ENCODE measurements around the gene AQP5.
A peak's percentile ranks its signal among the peaks of the same experiment; 100 is the strongest.

AQP5 gene

DNA sequence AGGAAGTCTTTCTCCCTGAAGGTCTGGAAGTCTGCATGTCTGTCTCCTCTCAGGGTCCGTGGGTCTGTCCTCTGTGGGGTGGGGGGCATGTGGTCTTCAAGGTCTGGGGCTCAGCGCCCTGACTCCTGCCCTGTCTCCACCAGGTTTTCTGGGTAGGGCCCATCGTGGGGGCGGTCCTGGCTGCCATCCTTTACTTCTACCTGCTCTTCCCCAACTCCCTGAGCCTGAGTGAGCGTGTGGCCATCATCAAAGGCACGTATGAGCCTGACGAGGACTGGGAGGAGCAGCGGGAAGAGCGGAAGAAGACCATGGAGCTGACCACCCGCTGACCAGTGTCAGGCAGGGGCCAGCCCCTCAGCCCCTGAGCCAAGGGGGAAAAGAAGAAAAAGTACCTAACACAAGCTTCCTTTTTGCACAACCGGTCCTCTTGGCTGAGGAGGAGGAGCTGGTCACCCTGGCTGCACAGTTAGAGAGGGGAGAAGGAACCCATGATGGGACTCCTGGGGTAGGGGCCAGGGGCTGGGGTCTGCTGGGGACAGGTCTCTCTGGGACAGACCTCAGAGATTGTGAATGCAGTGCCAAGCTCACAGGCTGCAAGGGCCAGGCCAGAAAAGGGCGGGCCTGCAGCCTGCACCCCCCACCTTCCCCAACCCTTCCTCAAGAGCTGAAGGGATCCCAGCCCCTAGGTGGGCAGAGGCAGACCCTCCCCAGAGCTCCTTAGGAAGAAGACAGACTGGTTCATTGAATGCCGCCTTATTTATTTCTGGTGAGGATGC is 3.4 kb downstream of the AQP5 start:
- DNase-seq (ENCODE audit: low spot score): no peak

DNA sequence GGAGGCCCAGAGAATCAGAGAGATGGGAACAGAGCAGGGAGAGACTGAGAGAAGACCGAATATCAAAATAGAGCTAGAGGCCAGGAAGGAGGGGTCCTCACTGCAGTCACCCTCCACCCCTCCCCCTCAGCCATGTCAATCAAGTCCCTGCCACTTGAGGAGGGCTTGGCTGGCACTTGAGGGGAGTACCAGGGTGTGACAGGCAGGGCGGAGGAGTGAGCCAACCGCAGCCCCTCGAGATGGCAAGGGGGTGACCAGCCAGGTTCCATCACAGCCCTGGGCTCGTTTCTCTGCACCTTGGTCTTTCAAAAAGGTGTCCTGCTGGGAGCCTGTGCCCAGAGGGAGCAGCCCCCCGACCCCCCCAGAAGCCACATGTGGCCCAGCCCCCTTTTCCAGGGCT is 4.2 kb downstream of the AQP5 start:
- no peak for DNase-seq (ENCODE audit: low spot score)

DNA sequence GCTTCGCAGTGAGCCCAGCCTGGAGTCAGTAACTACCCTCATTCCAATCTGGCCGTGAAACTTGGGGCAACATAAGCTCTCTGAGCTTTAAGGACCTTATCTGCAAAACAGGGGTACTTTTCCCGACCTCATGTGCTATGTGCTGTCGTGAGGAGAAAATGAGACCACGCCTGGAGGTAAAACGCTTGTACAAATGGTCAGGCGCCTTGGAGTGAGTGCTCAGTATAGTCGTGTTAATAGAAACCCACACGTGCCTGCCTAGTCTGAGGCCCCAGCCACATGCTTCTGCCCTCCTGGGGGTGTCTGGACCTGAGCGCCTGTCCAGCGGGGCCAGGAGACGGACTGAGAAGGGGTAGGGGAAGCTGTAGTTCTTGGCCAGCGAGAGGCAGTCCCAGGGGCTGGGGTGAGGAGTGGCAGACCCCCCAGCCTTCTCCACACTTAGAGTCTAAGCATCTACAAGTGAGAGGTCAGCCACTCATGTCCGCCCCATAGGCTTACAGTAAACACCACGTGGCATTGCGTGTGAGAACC is 4.9 kb downstream of the AQP5 start:
- no peak for DNase-seq (ENCODE audit: low spot score)

DNA sequence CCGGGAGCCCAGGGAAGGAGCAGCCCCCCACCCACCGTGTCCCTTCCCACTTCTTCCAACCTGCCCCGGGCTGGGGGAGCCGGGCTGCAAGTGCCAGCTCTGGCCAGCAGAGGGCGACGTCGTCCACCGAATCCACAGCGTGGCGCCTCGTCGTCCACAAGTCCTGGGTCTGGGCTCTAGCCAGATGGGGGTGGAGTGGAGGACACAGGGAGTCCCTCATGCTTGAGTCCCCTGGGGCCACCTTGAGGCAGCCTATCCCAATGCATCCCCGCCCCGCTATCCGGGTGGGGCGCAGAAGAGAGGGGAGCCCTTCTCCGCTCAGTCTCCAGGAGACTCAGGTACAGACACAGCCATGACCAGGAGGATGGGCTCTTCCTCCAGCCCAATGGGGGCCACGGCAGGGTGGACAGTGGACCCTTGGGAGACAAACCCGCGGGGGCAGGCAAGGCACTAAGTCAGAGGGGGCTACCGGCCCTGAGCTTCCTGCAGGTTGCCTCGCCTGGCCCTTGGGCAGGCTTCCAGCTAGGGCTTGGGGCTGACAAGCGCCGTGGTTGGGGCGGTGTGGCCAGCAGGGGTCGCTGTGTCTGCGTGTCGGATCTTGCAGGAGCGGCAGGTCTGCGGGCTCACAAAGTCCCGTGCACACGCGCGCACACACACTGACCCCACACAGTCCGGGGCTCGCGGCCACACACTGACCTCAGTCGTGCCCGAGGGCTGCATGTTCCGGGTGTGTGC is 5.5 kb downstream of the AQP5 start:
- DNase-seq (ENCODE audit: low spot score): peak; percentile 92

DNA sequence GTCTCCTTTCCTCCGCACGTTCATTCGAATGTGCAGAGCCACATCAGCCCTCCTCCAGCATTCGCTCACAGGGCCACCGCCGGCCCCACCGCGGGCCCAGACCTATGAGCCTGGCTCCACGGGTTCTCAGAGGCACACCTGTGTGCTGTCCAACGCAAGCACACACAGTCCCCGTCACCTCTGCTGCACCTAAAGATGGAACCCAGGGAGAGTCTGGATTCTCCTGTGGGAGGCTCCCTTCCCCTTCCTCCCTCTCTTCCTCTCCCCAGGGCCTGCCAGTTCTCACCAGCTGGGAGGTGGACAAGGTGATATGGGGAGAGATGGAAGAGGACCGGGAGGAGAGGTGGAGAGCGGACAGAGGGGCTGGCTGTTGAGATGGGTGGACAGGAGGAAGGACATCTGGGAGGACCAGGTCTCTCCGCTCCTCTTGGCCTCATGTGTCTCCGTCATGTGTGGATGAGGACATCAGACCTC is 6.1 kb downstream of the AQP5 start:
- peak; percentile 25 for DNase-seq (ENCODE audit: low spot score)

DNA sequence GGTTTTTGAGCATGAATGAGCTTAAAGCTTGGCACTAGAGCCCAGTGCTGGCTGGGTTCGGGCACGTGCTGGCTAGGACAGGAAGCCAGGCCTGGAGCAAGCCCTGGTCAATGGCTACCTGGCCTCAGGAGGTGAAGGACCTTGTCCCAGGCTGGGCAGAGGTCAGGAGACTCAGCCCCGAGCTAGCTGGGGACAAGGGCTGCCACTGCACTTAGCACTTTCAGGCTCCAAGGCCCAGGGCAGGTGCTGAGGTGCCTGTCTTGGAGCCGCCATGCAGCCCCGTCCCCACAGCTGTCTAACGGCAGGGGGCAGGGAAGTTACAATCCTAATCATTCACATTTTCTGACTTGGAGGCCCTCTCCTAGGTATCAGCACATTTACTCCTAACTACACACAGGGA is 6.8 kb downstream of the AQP5 start:
- no peak for DNase-seq (ENCODE audit: low spot score)

DNA sequence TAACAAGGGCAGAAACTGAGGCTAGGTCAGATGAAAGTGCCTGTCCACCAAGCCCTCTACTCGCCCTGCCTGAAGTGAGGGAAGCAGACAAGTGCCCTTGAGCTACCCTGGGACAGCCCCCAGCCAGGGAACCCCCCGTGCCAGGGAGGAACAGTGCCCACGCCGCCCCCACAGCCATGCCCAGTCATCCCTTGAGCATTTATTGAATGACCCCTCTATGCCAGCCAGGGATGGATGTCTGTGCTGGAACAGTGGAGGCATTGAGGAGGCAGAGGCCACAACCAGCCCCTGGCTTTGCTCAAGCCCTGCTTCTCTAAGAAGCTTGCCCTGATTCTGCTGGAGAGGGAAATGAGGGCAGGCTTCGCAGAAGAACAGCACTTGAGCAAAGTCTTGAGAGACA is 7.4 kb downstream of the AQP5 start:
- DNase-seq (ENCODE audit: low spot score): peak; percentile 93

DNA sequence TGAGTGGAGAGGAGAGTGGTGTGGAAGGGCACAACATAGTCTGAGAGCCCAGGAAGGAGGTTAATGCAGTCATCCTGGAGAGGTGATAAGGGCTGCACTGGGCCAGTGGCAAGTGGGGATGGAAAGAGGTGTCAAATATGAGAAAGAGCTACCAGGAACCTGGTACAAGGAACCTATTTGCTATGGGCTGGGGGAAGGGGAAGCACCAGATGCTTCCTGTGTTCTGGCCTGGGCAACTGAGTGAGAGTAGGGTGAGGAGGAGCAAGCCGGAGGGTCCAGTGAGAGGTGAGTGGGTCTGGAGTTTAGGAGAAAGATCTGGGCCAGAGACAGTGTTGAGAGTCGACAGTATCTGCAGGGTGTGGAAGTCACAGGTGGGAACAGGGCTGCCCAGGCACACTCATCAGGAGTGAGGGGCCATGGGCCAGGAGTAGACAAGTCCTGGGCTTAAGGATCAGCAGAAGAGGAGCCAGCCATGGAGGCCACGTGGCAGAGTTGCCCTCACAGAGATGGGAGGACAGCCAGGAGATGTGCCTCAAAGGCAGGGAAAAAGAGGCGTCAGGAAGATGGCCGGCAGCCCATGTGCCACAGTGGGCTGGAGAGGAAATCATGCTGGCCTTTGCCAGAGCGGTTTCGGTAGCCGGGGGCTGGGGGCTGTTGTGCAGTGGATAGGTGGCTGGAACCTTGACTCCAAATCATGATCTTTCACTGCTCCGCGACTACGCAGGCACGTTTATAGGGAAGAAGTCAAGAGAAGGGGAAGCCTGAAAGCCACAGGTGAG is 8.2 kb downstream of the AQP5 start:
- DNase-seq (ENCODE audit: low spot score): peak; percentile 37

DNA sequence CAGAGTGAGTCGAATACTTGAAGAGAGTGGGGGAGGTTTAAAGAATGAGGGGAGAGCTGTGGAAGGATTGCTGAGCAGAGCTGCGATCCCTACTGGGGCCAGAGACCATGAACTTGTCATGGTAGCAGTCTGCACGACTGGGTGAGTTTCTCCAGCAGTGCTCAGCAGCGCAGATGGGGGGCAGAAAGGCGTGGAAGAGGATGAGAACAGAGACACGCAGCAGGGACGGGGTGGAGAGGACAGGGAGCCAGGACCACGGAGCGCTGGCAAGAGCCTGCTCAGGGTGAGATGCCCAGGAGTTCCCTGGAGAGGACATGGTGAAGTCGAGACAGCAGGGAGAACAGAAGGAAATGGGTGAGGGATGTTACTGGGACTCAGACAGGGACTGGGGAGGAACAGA is 9.0 kb downstream of the AQP5 start:
- DNase-seq (ENCODE audit: low spot score): no peak

DNA sequence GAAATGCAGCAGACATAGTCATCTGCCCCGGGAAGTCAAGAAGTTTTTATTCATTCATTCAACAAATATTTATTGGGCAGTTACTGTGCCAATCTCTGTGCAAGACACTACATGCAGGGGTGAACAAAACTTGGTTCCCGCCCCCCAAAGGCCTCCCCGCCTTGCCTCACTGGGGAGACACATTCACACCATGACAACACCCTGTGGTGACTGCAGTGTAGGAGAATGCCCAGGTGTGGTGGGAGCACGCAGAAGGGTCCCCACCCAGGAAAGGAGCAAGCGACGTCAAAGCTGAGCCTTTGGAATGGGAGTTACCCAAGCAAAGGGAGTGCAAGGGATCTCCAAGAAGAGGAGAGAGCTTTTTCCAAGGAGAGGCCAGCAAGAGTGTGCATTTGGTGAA is 9.5 kb downstream of the AQP5 start:
- DNase-seq (ENCODE audit: low spot score): no peak

DNA sequence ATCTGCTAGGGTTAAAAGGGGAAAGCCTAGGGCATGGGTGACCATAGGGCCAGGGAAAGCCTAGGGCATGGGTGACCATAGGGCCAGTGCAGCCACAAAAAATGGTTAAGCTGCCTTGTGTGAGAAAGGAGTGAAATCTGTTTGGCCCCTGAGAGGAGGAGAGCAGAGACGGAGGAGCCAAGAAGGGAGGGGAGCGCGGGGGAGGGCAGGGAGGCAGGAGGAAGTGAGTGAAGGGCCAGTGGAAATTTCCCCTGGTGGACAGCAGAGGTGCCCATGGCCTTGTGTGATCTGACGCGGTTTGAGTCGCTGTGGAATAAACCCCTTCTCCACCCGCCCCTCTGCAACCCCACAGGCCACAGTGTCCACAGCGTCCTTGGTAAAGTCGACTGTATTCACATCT is 10.5 kb downstream of the AQP5 start:
- peak; percentile 22 for DNase-seq (ENCODE audit: low spot score)

DNA sequence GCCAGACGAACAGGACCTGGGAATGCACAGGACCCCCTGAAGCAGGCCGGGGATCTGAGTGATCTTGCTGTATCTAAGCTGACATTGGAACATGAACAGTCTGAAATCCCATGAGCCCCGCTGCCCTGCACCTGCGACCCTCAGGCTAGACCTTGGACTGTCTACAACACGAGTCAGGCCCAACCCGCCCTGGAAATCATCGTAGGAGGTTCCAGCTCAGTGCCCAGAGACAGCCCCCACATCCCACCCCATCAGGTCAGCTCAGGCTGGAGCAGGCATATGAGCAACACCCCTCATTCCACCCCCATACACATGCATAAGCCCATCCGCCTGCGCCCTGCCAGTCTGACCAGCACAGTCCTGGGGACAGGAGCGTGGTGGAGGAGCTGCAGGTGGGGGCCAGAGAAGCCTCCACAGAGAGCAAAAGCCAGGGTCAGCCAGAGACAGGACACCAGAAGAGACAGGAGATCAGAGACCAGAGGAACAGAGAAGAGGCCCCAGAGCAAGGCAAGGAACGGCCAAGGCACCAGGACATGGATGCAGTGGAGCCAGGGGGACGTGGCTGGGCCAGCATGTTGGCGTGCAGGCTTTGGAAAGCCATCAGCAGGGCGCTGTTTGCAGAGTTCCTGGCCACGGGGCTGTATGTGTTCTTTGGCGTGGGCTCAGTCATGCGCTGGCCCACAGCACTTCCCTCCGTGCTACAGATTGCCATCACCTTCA is 11.1 kb downstream of the AQP5 start, which contains the start of gene AQP6:
Gene AQP6, plus strand, starts transcription at position 307 of the 720 bp plus-strand sequence. Its CDS starts 227 bp downstream, at position 534.
- DNase-seq (ENCODE audit: low spot score): no peak

DNA sequence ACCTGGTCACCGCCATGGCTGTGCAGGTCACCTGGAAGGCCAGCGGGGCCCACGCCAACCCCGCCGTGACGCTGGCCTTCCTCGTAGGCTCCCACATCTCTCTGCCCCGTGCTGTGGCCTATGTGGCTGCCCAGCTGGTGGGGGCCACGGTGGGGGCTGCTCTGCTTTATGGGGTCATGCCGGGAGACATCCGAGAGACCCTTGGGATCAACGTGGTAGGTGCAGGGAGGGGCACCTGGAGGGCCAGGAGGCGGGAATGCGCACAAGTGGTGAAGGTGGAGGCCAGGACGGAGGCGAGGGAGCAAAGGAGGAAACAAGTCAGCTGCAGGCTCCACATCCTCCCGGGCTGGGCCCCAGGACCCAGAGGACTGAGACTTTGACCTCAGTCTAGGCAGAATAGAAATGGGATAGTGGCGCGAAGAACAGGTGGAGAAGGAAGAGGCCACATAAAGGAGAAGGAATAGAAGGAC is 11.7 kb downstream of the AQP5 start:
- DNase-seq (ENCODE audit: low spot score): no peak

DNA sequence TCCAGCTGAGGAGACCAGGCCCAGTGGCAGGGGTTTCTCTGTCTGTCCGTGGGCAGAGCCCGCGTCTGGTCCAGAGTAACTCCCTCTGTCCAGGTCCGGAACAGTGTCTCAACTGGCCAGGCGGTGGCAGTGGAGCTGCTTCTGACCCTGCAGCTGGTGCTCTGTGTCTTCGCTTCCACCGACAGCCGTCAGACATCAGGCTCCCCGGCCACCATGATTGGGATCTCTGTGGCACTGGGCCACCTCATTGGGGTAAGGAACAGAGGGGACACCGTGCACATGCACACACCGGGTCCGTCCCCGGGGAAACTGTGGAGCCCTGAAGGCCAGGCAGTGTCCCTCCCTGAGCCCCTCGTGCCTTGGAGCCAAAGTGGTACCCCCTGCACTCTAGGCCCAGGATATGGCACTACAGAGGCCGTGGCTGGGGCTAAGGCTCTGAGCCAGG is 12.6 kb downstream of the AQP5 start:
- DNase-seq (ENCODE audit: low spot score): peak; percentile 88

DNA sequence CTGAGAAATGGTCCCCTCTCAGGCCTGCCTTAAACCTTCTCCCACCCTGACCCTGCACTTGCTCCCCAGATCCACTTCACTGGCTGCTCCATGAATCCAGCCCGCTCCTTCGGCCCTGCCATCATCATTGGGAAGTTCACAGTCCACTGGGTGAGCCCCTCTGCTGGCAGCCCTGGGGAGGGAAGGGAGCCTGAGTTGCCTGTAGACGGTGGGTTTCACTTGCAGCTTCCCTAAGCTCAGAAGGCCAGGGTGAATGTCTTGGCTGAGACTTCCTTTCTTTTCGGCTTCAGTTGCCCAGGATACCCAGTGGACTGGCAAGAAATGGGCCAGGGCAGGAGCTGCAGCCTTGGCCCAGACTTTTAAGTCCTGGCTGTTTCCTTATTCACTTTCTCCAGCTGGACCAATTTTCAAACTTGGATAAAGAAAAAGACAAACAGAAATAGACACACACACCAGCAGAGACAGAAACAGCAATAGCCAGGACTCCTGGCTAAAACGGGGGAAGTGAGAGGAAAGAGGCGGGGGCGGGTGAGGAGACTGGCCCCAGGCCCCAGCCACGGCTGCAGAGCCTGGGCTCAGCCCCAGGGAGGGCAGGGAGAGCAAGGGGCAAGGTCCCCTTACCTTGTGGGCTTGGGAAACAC is 13.1 kb downstream of the AQP5 start:
- peak; percentile 69 for DNase-seq (ENCODE audit: low spot score)

DNA sequence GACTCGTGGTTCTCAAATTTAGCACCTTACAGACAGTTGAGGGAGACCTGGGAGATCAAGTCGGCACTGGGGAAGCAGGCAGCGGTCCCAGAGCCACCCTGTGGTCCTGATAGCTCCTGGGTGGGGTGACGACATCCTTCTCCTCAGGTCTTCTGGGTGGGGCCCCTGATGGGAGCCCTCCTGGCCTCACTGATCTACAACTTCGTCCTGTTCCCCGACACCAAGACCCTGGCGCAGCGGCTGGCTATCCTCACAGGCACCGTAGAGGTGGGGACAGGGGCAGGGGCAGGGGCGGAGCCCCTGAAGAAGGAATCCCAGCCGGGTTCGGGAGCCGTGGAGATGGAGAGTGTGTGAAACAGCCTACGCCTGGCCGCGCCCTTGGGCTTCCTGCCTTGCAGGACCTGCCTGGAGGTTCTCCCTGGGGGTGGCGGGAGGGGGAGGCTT is 13.7 kb downstream of the AQP5 start:
- DNase-seq (ENCODE audit: low spot score): no peak

DNA sequence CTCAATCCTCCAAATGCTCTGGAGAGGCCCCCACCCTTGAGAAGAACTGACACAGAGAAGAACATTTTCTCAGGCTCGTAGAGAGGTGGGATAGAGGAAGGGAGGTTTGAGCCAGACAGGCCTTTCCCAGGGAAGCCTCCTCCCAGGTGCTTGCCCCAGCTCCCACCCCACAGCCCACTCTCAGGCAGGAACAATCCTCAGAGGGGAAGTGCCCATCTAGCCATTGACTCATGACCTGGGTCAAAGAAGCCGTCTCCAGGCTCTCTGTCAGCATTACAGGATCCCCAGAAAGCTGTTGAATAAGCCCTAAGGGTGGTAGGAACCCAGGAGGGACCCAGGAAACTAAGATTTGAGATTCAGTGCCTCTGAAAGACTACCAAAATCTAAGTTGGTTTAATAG is 14.9 kb downstream of the AQP5 start:
- DNase-seq (ENCODE audit: low spot score): no peak

DNA sequence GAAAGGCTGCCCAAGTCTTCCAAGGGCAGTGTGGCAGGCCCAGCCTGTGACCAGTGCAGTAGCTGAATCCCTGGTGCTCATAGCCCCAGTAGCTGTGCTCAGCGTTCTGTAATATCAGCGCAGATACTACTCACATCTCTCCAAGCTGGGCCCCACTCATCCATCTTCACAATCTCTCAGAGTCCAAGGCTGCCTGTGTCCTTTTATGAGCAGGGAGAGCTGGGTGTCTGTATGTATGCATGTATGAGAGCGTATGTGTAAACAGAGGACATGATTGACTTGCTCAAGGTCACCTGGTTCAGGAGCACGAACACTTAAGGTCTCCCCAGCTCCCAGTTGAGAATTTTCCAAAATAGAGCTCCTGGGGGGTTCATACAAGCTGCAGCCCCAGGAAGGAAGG is 16.5 kb downstream of the AQP5 start:
- DNase-seq (ENCODE audit: low spot score): no peak

DNA sequence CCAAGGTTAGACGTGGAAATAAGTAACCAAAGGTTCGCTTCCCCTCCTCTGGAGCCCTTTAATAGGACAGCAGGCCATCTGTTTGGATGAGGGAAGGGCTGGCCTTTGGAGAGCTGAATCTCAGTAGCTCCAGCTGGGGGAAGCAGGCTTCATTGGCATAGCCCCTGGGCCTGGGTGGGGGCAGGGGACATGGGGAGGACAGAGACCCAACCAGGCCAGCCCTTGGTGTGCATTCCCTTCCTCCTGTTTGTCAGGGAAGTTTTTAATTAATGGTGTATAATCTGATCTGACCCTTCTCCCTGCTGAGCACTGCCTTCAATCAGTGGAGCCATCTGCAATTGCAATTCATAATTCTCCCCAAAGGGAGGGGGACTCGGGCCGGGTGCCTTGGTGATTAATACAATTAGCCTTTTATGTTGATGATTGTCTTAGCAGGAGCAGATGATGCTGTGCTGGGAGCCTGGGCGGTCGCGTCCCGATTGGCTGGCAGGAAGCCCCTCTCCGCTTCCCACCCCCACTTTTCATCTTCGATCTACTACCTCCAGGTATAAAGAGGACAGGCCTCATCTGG is 17.4 kb downstream of the AQP5 start:
- DNase-seq (ENCODE audit: low spot score): peak; percentile 87

DNA sequence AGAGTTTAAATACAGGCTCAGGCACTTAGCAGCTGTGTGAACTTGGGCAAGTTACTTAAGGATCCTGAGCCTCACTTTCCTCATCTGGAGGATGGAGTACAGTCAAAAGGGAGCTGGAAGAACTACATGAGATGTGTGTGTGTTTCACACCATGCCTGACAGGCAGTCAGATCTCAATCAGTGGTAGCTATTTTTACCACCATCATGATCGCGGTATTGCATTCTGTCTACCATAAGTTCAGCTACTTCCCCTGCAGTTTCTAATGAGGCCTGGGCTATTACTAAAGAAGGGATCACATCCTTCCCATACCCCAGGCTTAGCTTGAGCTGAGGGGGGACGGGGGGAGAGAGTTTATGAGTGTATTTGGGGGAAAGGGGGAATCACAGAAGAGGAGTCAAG is 18.1 kb downstream of the AQP5 start:
- no peak for DNase-seq (ENCODE audit: low spot score)

All from pons (tissue), 1 donor.